Measurements from ENCODE around the gene ZNF774.

DNA sequence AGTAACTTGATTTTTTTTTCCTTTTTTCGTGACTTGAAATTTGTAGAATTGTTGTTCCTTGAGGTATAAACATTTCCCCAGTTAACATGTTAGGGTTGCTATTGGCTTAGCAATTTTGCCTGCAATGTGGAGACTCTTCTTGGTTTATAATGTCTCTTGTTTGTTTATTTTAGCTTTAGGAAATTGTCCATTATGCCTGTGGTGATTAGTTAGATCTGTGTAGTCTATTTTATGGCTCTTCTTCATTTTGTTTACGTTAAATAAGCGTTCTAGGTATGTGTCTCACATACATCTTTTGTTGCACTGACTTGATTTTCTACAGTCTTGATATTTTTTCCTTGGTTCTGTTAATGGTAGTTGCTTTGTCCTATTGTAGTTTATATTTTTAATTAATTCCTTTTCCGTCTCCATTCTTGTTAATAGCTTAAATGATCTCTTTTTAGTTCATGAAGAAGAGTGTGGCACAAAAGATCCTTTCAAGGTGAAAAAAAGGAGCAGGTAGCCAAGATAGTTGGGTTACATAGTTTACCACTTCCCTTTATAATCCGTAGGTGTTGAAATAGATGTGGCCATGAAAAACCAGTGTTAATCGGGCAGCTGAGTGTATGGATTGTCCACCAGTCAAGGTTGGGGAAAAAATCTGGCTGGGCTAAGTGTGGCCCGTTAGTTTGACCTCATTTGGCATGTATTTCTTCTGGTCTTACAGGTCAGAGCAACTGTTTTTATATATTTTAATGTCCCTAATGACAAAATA is 48.1 kb downstream of the ZNF774 start:
- TF ChIP-seq POLR2A (IDR thresholded peaks at IDR 0.05), result no peak
- no peak for TF ChIP-seq CTCF (IDR thresholded peaks at IDR 0.05)
- TF ChIP-seq EP300 (IDR thresholded peaks at IDR 0.05), result no peak

Measured in ovary (tissue), 3 donors.